BE2C (cell line): ENCODE data around the gene CDX2.

Experiments
- DNase-seq: peaks from one replicate; pipeline ENCODE4 v3.0.0-alpha.2; 2020
- H3K27me3 ChIP-seq: fragments of 250-450 bp; sonication (Bioruptor Pico); 2 replicates; pipeline ENCODE4 v1.5.1; 2020; ENCODE audit warnings: mild to moderate bottlenecking
- H3K36me3 ChIP-seq: fragments of 250-450 bp; sonication (Bioruptor Pico); 2 replicates; pipeline ENCODE4 v1.5.1; 2020; ENCODE audit warnings: mild to moderate bottlenecking
- H3K4me1 ChIP-seq: fragments of 250-450 bp; sonication (Bioruptor Pico); 2 replicates; pipeline ENCODE4 v1.5.1; 2020
- H3K4me3 ChIP-seq: 2 replicates; pipeline ENCODE4 v1.5.1; 2011; ENCODE audit warnings: low read depth, low read length
- H3K9me3 ChIP-seq: fragments of 250-450 bp; sonication (Bioruptor Pico); 2 replicates; pipeline ENCODE4 v1.5.1; 2020
- TF ChIP-seq, protein P1 (sequence below): IDR thresholded peaks from 2 replicates; pipeline ENCODE4 v1.5.1; 2012; ENCODE audit warnings: mild to moderate bottlenecking, low read depth, low read length

The CDX2 gene

DNA sequence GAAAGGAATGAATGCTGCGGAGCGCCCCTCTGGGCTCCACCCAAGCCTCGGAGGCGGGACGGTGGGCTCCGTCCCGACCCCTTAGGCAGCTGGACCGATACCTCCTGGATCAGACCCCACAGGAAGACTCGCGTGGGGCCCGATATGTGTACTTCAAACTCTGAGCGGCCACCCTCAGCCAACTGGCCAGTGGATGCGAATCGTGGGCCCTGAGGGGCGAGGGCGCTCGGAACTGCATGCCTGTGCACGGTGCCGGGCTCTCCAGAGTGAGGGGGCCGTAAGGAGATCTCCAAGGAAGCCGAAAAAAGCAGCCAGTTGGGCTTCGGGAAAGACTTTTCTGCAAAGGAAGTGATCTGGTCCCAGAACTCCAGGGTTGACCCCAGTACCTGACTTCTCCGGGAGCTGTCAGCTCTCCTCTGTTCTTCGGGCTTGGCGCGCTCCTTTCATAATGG, 40.7 kb downstream of the CDX2 start:
- TF ChIP-seq, protein P1, sequence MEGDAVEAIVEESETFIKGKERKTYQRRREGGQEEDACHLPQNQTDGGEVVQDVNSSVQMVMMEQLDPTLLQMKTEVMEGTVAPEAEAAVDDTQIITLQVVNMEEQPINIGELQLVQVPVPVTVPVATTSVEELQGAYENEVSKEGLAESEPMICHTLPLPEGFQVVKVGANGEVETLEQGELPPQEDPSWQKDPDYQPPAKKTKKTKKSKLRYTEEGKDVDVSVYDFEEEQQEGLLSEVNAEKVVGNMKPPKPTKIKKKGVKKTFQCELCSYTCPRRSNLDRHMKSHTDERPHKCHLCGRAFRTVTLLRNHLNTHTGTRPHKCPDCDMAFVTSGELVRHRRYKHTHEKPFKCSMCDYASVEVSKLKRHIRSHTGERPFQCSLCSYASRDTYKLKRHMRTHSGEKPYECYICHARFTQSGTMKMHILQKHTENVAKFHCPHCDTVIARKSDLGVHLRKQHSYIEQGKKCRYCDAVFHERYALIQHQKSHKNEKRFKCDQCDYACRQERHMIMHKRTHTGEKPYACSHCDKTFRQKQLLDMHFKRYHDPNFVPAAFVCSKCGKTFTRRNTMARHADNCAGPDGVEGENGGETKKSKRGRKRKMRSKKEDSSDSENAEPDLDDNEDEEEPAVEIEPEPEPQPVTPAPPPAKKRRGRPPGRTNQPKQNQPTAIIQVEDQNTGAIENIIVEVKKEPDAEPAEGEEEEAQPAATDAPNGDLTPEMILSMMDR = no peak
- Histone ChIP-seq H3K36me3 (no peaks in the 10 kb centered on the region), H3K4me1 (no peaks in the 10 kb centered on the region), H3K9me3 (no peaks in the 10 kb centered on the region), H3K27me3 (peaks cover 90% of the 10 kb centered on the region), H3K4me3 (no peak overlapping the region)
- no peak for DNase-seq

DNA sequence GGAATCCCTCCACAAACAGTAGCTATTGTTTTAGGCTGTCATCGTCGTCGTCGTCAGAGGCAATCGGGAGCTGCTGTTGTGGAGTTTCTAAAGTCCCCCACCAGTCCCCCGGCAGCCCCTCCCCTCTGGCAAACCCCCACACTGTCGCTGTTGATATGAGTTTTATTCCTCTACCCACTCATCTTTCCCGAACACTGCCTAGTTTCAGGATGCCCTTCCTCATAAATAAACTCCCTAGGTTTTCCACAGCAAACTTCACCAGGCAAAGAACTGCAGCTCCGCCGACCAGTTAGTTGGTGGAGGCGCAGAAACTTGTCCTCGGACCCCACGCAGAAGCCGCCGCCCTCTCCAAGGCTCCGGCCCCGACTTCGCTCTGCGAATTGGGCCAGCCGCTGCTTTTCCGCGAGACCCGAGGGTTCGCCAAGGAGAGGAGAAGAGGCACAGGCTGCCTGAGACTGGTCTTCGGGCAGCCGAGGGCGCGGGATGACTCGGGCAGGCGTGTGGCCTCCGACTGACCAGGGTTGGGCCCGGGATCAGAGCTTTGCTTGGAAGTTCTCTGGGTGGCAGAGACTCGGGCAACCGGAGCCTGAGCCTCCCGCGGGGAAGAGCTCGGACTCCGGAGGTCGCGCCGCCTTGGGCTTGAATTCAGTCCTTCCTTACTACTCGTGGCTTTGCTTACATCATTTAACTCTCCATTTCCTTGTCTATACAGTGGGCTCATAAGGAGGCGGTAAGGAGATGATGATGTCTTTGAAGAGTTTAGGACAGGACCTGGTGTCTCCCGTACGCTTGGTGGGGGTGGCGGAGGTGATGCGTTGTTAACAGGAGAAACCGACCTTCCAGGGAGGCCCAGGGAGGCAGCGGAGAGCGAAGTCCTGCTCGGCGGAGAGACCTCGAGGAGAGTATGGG, 41.4 kb downstream of the CDX2 start:
- no peaks in the 10 kb centered on the region for H3K36me3 ChIP-seq
- H3K9me3 ChIP-seq = no peaks in the 10 kb centered on the region
- no peak for DNase-seq
- TF ChIP-seq, protein P1 = no peak
- H3K4me3 ChIP-seq = no peak overlapping the region
- no peaks in the 10 kb centered on the region for H3K4me1 ChIP-seq
- H3K27me3 ChIP-seq = peaks cover 97% of the 10 kb centered on the region

DNA sequence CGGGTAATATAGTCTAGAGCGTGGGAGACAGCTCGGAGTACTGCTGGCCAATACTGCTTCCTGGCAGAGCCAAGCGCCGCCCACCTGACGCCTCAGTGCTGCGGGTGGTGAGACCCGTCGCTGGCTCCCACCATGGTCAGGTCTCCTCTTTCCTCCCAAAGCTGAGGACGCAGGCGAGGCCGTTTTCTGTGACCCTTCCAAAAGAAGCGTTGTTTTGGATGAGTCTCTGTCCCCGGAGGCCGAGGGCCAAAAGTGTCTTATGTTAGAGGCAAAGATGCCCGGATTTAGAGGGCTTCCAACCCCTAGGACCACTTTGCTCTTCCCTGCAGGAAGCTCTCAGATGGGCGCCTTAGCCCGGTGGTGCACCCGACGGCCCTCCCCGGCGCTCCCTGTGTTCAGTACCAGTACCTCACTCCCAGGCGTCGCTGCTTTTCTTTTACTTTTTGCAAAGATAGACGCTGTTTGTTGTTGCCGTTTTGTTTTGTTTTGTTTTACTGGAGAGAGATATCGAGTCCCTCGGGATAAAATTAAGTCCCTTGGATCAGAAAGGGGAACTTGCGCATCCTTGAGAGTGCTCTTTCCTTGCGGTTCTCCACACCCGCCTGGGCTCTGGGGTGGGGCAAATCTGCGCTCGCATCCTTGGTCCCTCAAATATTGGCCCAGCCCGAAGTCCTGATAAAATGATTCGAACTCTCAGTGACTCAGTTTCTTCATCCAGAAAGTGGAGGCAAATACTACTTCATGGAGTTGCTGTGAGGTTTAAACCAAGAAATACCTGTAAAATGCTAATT, 42.3 kb downstream of the CDX2 start:
- TF ChIP-seq, protein P1 = no peak
- H3K27me3 ChIP-seq = peaks cover 100% of the 10 kb centered on the region

DNA sequence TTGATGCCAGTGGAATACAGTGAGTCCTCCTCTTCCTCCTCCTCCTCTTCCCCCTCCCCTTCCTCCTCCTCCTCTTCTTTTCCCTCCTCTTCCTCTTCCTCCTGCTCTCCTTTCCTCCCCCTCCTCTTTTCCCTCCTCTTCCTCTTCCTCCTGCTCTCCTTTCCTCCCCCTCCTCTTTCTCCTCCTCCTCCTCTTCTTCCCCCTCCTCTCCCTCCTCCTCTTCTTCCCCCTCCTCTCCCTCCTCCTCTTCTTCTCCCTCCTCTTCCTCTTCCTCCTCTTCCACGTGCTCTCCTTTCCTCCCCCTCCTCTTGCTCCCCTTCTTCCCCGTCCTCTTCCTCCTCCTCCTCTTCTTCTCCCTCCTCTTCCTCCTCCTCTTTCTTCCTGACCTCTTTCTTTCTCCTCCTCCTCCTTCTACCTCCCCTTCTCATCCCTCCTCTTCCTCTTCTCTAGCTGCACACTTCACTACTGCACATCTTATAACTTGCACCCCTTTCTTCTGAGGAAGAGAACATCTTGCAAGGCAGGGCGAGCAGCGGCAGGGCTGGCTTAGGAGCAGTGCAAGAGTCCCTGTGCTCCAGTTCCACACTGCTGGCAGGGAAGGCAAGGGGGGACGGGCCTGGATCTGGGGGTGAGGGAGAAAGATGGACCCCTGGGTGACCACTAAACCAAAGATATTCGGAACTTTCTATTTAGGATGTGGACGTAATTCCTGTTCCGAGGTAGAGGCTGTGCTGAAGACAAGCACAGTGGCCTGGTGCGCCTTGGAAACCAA, 43.7 kb downstream of the CDX2 start:
- no peak for DNase-seq
- Histone ChIP-seq H3K36me3 (no peaks in the 10 kb centered on the region), H3K4me1 (no peaks in the 10 kb centered on the region), H3K4me3 (no peak overlapping the region), H3K27me3 (peaks cover 100% of the 10 kb centered on the region), H3K9me3 (no peaks in the 10 kb centered on the region)
- TF ChIP-seq, protein P1 = no peak

More for the DNA sequence above, 42.3 kb downstream of the CDX2 start:
- H3K4me1 ChIP-seq = no peaks in the 10 kb centered on the region
- H3K36me3 ChIP-seq = no peaks in the 10 kb centered on the region
- no peak for DNase-seq
- H3K4me3 ChIP-seq = no peak overlapping the region
- no peaks in the 10 kb centered on the region for H3K9me3 ChIP-seq

DNA sequence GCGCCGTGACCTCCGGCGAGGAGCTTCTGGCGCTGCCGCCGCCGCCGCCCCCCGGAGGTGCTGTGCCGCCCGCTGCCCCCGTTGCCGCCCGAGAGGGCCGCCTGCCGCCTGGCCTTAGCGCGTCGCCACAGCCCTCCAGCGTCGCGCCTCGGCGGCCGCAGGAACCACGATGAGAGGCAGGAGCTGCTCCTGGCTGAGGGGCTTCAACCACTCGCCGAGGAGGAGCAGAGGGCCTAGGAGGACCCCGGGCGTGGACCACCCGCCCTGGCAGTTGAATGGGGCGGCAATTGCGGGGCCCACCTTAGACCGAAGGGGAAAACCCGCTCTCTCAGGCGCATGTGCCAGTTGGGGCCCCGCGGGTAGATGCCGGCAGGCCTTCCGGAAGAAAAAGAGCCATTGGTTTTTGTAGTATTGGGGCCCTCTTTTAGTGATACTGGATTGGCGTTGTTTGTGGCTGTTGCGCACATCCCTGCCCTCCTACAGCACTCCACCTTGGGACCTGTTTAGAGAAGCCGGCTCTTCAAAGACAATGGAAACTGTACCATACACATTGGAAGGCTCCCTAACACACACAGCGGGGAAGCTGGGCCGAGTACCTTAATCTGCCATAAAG, 44.5 kb downstream of the CDX2 start:
- DNase-seq = no peak
- Histone ChIP-seq H3K27me3 (peaks cover 100% of the 10 kb centered on the region), H3K4me1 (no peaks in the 10 kb centered on the region), H3K9me3 (no peaks in the 10 kb centered on the region), H3K36me3 (no peaks in the 10 kb centered on the region), H3K4me3 (no peak overlapping the region)
- TF ChIP-seq, protein P1 = no peak
